Thoracic aorta (tissue), 2 donors: ENCODE data around the gene LRRC8C. TPM values are rescaled to one million over a fixed set of nuclear protein-coding genes. Genes with fewer than 3 reads are reported as not detected.
A peak's percentile ranks its signal among the peaks of the same experiment; 100 is the strongest.

Experiments used
- ATAC-seq: fragments of 150-250 bp; one replicate; pipeline ENCODE4 v1.8.0; 2017; ENCODE audit warnings: low read depth; ENCODE audit not compliant: insufficient number of reproducible peaks, low FRiP score
- DNase-seq: peaks from one replicate; pipeline ENCODE4 v3.0.0-alpha.2; 2020; ENCODE audit warnings: low spot score
- H3K27ac ChIP-seq, 2 donors: fragments of 200-600 bp; sonication (generic); 1 replicate in 1 of 2; 2 replicates in 1 of 2; pipeline ENCODE4 v1.5.1; 2016; ENCODE audit warnings: mild to moderate bottlenecking in 2 of 2, moderate library complexity in 2 of 2
- H3K27me3 ChIP-seq: fragments of 200-600 bp; sonication (generic); replicated peaks from 2 replicates; pipeline ENCODE4 v1.6.0; 2016; ENCODE audit warnings: mild to moderate bottlenecking; ENCODE audit not compliant: insufficient read depth
- H3K36me3 ChIP-seq: fragments of 200-600 bp; sonication (generic); one replicate; pipeline ENCODE4 v1.5.1; 2016
- H3K4me1 ChIP-seq, 2 donors: fragments of 200-600 bp; sonication (generic); 1 replicate in 1 of 2; 2 replicates in 1 of 2; pipeline versions ENCODE4 v1.5.1 to v1.6.0; 2016; ENCODE audit warnings: low read depth in 2 of 2, mild to moderate bottlenecking in 1 of 2; ENCODE audit not compliant: control insufficient read depth in 1 of 2
- H3K4me3 ChIP-seq: fragments of 200-600 bp; sonication (generic); 2 replicates; pipeline ENCODE4 v1.5.1; 2016; ENCODE audit warnings: mild to moderate bottlenecking
- H3K9me3 ChIP-seq: fragments of 200-600 bp; sonication (generic); 2 replicates; pipeline ENCODE4 v1.5.1; 2016
- total RNA-seq, 2 donors: library from RNA; depleted of rRNA; stranded (reverse); fragments of >200 nt; gene quantifications; one replicate each; pipeline versions ENCODE4 v1.1.0 to v1.2.3, GENCODE V29; 2016
- TF ChIP-seq, protein P1 (sequence below): fragments of 200-600 bp; sonication (generic); IDR thresholded peaks from one replicate; pipeline ENCODE4 v1.5.1; 2019; ENCODE audit warnings: antibody characterized with exemption

The LRRC8C gene
- total RNA-seq, 2 donors from 2014 or later, result 11.6 to 15.2 TPM

DNA sequence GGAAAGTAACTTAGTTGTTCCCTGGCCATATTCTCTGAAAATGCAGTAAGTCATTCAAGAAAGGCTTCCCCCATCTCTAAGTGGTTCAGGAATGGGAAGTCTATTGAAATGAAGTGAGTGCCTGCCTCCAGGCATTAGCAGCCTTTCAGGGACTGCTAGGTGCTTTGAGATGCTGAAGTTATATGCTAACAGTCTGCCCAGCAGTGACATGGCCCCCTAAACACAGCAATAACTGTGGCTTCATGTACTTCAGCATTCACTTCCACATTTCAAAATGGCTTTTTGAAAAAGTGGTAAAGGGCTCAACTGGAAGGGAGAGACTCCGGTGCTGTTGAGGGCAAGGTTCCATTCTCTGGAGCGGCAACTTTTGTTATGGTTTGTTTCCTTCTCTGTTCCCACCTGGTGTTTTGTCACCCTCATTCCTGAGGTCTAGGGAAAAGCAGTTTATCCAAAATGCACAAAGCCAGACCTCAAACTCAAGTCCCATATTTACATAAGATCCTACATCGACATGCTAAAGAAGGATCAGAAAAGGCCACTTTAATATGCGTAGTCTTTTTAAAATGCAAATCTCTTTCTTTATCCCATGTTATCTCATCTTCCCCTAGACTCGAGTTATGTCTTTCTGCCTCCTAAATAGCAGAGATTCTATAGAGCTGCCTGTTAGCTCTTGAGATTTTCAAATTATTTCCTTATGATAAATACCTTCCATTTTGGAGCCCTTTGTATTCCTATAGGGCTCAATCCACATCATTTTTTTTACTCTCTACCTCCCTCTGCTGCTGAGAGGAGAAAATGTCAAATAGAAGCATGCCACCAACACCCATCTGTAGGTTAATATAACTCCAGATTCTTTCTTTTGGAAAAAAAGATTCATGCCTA, 34.2 kb upstream of the LRRC8C start:
- no peak for ATAC-seq
- TF ChIP-seq, protein P1, sequence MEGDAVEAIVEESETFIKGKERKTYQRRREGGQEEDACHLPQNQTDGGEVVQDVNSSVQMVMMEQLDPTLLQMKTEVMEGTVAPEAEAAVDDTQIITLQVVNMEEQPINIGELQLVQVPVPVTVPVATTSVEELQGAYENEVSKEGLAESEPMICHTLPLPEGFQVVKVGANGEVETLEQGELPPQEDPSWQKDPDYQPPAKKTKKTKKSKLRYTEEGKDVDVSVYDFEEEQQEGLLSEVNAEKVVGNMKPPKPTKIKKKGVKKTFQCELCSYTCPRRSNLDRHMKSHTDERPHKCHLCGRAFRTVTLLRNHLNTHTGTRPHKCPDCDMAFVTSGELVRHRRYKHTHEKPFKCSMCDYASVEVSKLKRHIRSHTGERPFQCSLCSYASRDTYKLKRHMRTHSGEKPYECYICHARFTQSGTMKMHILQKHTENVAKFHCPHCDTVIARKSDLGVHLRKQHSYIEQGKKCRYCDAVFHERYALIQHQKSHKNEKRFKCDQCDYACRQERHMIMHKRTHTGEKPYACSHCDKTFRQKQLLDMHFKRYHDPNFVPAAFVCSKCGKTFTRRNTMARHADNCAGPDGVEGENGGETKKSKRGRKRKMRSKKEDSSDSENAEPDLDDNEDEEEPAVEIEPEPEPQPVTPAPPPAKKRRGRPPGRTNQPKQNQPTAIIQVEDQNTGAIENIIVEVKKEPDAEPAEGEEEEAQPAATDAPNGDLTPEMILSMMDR, result peak; percentile 64
- no peaks in the 10 kb centered on the region for H3K4me1 ChIP-seq

DNA sequence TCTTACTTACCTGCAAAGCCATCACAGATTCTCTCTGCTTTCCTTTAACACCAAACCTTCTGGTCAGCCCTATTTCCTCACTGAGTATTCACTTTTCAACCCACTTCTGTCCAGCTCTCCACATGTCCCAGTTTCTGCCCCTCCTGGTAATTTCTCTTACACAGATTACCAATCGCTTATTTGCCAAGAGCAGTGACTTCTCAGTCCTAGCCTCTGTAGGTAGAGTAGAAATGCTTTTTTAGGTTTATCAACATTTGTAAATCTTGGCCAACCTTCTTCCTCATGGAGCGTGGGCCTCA, 33.6 kb upstream of the LRRC8C start:
- no peaks in the 10 kb centered on the region for H3K9me3 ChIP-seq
- ATAC-seq (no peak), DNase-seq (no peak)
- TF ChIP-seq, protein P1, result no peak
- no peaks in the 10 kb centered on the region for H3K36me3 ChIP-seq
- H3K27ac ChIP-seq, result no peak overlapping the region
- no peaks in the 10 kb centered on the region for H3K4me1 ChIP-seq
- H3K27me3 ChIP-seq, result no peaks in the 10 kb centered on the region
- no peak overlapping the region for H3K4me3 ChIP-seq

More for the DNA sequence above, 34.2 kb upstream of the LRRC8C start:
- no peaks in the 10 kb centered on the region for H3K36me3 ChIP-seq
- no peak overlapping the region for H3K4me3 ChIP-seq
- no peak overlapping the region for H3K27ac ChIP-seq
- H3K27me3 ChIP-seq, result no peaks in the 10 kb centered on the region
- no peak for DNase-seq
- no peaks in the 10 kb centered on the region for H3K9me3 ChIP-seq

DNA sequence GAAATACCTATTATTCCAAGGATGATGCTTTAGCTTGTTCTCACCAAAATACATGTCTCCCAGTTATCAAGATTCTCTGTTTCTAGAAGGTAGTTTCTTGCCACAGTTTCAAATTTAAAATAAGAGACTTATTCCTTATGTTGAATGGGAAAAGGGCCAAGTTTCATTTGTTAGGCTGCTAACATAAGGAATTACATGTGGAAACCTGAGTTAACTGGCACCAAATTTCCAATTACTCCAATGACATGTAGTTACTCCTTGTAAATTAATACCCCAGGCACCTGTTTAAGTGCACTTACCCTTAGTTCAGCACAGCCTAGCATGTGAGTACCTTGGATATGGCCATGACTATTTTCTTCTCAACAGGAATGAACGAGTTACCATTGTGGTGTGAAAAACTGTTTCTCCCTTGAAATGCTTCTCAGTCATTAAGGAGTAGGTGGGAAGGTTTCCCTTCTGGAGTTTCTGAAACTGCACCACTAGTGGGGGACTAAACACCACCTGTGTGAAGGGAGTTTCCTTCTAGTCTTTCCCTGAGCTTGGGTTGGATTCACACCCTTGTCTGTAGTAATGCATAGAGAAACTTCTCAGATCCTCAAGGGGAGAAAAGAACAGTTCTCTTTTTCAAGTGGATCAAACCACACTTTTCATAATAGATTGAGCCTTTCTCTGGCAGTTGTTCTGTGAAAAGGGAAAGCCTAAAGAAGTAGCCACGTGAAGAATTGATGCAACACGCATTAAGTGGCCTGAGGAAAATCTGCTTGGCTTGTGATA, 32.3 kb upstream of the LRRC8C start:
- TF ChIP-seq, protein P1, result no peak
- ATAC-seq, result no peak

DNA sequence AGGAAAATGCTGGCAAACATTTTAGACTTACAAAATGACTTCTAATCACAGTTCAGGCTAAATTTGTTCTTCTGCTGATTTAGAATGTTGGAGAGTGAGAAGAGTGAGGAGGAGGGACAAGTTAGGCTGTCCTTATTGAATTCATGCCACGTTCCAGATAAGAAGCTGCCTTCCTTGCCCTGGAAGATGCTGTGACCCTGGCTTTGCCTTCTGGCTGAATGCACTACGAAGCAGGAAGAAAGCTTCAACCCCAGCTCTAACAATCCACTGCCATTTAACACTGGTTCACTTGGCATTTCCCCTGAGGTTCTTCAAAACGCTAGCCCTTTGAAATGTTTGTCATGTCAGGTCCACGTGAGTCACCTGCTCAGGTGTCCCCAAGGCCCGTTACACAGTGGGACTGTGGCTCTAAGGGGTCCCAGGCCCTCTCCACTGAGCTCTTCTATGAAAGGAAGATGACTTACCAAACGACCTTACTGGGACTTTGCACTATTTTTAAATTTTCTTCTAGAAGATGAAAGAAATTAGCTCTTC, 30.0 kb upstream of the LRRC8C start:
- H3K4me1 ChIP-seq, result no peaks in the 10 kb centered on the region
- H3K36me3 ChIP-seq, result no peaks in the 10 kb centered on the region
- TF ChIP-seq, protein P1, result no peak
- no peak for DNase-seq
- H3K27ac ChIP-seq, result no peak overlapping the region
- no peaks in the 10 kb centered on the region for H3K27me3 ChIP-seq
- H3K4me3 ChIP-seq, result no peak overlapping the region
- no peak for ATAC-seq
- H3K9me3 ChIP-seq, result no peaks in the 10 kb centered on the region

More for the DNA sequence above, 32.3 kb upstream of the LRRC8C start:
- Histone ChIP-seq H3K27ac (no peak overlapping the region), H3K4me1 (no peaks in the 10 kb centered on the region), H3K4me3 (no peak overlapping the region), H3K9me3 (no peaks in the 10 kb centered on the region), H3K27me3 (no peaks in the 10 kb centered on the region), H3K36me3 (no peaks in the 10 kb centered on the region)
- DNase-seq, result no peak
